NK-92 (cell line): ENCODE measurements around the gene WBP2.
"Not testable (repeated sequence)": the region's sequence is repeated elsewhere in the genome, so short reads cannot be mapped to it uniquely, and the experiment has no call there.

Experiments
- DNase-seq: peaks from one replicate; lab custom pipeline; 2025; ENCODE audit not compliant: unreplicated experiment; lab: John Stamatoyannopoulos, UW

WBP2 gene

DNA sequence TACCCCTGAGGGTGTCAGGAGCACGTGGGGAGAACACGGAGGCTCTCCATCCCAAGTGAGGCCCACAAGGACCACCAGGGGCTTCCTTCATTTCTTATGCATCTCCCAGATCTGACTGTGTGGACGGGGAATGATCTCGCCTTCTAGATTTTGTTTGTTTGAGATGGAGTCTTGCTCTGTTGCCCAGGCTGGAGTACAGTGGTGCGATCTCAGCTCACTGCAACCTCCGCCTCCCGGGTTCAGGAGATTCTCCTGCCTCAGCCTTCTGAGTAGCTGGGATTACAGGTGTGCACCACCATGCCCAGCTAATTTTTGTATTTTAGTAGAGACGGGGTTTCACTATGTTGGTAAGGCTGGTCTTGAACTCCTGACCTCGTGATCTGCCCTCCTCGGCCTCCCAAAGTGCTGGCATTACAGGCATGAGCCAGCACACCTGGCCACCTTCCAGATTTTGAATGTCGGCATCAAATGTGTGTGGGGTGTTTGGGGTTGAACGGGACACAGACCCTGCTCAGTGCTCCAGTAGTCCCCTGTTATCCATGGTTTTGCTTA is 13.7 kb upstream of the WBP2 start:
- not testable (repeated sequence) for DNase-seq

DNA sequence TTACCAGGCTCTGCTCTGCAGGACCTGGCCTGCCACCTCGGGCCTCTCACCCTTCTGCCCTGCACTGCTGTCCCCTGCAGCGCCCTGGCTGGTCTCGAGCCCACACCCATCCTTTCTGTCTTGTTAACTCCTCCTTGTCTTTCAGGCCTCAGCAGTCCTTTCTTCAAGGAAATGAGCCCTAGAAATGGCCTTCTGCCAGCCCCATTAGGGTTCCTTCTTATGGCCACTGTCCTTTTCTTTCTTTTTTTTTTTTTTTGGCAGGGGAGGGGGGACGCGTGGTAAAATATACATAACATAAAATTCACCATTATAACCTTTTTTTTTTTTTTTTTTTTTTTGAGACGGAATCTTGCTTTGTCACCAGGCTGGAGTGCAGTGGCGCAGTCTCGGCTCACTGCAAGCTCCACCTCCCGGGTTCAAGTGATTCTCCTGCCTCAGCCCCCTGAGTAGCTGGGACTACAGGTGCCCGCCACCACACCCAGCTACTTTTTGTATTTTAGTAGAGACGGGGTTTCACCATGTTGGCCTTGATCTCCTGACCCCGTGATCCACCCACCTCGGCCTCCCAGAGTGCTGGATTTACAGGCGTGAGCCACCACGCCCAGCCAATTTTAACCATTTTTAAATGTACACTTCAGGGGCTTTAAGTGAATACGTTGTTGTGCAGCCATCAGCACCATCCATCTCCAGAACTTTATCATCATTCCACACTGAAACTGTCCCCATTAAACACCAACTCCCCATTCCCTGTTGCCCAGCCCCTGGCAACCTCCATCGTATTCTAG is 10.5 kb upstream of the WBP2 start:
- DNase-seq: not testable (repeated sequence)

DNA sequence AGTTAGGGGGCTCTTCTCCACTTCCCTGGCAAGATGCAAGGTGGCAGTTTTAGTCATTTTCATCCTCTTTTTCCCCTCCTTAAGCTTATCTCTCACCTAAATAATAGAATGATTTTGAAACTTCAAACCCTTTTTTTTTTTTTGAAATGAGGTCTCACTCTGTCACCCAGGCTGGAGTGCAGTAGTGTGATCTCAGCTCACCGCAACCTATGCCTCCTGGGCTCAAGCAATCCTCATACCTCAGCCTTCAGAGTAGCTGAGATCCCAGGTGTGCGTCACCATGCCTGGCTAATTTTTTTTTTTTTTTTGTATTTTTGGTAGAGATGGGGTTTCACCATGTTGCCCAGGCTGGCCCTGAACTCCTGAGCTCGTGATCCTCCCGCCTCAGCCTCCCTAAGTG is 9.8 kb upstream of the WBP2 start:
- DNase-seq: not testable (repeated sequence)

GRCh38 chr17:75864448-75864871 is 9.3 kb upstream of the WBP2 start:
- no peak for DNase-seq

DNA sequence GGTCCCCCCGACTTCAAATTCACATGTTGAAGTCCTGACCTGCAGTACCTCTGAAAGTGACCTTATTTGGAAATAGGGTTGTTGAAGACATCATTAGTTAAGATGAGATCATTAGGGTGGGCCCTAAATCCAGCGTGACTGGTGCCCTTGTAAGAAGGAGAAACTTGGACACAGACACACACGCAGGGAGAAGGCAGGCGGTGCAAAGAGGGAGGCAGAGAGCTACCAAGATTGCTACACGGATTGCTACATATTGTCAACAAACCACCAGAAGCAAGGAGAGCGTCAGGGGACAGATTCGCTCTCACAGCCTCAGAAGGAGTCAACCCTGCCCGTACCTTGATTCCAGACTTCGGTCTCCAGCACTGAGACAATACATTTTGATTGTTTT is 6.8 kb upstream of the WBP2 start:
- DNase-seq: no peak

- DNase-seq: not testable (repeated sequence)
These were observed 4.2 kb upstream of the WBP2 start for GRCh38 chr17:75859358-75859757.

- no peak for DNase-seq
These were observed 1.1 kb upstream of the WBP2 start for GRCh38 chr17:75856062-75856756.

GRCh38 chr17:75854881-75855309 is 240 bp downstream of the WBP2 start:
- no peak for DNase-seq

DNA sequence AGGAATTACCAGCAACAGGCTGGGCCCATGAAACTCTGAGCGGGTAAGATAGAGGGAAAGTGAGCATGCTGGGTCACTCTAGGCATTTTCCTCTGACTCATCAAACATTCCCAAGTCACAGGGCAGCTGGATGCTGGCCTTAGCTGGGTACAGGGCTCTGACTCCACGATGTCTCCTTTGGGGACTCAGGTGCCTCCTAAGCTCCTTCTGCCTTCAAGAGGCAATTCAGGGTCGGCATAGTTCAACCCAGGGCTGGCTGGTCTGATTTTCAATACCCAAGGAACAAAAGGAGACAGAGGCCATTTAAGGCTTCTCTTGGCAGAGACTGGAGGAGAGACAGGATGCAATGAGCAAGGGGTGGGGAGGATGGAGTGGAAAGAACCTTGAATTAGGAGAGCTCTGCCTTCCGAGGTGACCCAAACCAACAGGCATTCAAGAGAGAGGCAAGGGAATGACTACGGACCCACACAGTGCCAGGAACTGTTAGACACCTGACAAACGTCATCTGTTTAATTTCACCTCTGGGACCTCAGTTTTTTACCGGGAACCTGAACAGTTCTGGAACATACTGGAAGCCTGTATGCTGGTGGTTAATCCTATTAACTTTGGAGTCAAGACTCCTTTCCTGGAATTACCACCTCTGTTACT is 910 bp downstream of the WBP2 start:
- no peak for DNase-seq

GRCh38 chr17:75853433-75853832 is 1.7 kb downstream of the WBP2 start:
- DNase-seq: no peak

DNA sequence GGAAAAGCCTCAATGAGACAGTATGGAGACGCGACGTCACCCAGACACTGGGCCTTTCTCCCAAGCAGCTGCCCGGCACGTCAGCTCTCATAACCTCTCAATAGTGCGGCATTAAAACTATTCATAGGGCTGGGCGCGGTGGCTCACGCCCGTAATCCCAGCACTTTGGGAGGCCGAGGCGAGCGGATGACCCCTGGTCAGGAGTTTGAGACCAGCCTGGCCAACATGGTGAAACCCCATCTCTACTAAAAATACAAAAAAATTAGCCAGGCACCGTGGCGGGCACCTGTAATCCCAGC is 3.5 kb downstream of the WBP2 start:
- not testable (repeated sequence) for DNase-seq

DNA sequence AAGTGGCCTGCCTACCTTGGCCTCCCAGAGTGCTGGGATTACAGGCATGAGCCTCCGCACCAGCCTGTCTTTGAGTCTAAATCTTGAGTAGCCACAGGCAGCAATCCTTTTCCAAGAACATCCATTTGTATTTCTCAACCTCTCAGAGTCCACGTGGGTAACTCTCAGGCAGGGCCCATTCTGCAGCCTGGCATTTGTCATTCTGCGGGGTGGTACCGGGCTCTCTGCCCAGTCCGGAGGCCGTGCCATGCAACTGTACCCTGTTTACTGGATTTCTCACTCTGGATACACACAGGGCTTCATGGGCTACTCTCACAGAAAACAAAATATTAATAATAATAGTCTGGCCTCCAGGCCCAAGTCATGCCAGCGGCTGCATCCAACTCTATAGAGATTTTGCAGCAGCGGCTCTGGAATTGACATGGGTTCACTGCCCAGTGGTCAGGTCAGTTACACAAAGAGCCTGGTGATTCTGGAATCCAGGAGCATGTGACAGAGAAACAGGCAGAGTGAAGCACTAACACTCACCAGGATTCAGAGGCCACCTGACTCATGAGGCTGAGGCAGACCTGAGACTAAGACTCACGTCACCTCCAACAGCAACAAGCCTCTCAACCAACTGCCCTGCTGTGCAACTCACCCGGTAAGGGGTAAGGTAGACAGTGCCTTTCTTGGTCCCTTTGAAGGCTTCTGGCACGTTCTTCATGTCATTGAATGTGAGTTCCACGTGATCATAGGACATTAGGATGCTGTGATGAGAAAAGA is 4.0 kb downstream of the WBP2 start:
- no peak for DNase-seq

DNA sequence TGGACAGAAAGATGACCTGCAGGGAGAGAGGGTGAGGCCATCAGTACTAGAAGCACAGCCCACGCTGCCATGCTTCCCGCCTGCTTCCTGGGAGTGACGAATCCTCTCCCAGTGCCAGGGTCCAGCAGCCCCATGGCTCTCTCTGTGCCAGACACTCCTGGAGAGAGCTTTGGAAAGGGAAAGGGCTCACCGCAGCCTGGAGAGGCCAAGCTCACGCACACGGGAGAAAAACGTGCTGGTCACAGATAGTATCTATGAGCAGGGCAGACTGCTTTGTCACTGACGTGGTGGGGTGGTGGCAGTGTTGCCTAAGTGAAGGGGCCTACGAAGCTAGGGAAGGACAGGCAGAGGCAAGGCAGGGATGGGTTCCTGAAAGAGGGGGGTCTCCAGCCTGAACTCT is 5.4 kb downstream of the WBP2 start:
- DNase-seq: no peak

- no peak for DNase-seq
These were observed 5.9 kb downstream of the WBP2 start for GRCh38 chr17:75849279-75849646.

- DNase-seq: no peak
These were observed 6.4 kb downstream of the WBP2 start for GRCh38 chr17:75848523-75849278.

- DNase-seq: no peak
These were observed 7.3 kb downstream of the WBP2 start for GRCh38 chr17:75847614-75848522.

- DNase-seq: no peak
These were observed 8.2 kb downstream of the WBP2 start for GRCh38 chr17:75846692-75847613.

DNA sequence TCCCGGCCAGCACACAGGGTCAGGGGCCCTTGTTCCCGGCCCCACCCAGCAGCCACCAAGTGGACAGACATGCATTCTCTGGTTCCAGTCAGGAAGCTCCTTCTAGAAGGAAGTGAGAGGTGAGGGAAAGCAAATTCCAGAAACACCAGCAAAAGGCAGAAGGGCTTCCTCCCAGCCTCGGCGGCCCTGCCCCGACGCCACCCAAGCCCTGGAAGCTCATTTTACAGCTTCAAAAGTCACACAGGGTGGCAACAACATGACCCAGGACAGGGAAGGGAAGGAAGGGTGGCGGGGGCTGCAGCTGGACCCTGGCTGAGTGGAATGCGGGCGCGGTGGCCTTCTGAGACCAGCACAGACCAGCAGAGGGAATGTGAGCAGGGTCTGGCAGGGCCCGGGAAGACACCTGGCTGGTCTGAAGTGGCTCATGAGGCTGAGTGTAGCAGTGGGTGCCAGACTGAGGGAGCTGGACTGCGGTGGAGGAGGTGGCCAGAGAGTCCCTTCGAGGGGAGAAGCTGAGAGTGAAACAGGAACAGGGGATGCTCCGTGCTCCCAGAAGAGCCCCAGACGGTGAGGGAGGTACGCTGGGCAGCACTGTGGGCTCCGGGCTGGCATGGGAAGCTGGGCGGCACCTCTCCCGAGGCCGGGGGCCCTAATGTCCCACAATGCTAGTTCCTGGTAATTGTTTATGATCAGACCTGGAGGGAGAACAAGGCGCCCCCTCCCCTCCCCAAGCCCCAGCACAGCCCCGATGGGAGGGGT is 9.0 kb downstream of the WBP2 start:
- DNase-seq: no peak
